HEK293T (cell line): ENCODE measurements around the gene NLRP9.

ENCODE experiments used
- CTCF ChIA-PET: fragments of 350-600 bp; formaldehyde crosslinking; extraction: SDS; loops from one replicate; lab custom pipeline; 2021; ENCODE audit warnings: antibody characterized with exemption, inconsistent platforms; lab: Yijun Ruan, JAX
- POLR2A ChIA-PET: fragments of 350-600 bp; formaldehyde crosslinking; extraction: SDS; loops from one replicate; lab custom pipeline; 2020; ENCODE audit warnings: antibody characterized with exemption, inconsistent platforms; lab: Yijun Ruan, JAX
- DNase-seq: peaks from one replicate; pipeline ENCODE4 v3.0.0; 2012; ENCODE audit warnings: mixed read lengths; ENCODE audit errors: extremely low spot score
- ARNT ChIP-seq: fragments of 450-650 bp; IDR thresholded peaks from 2 replicates; pipeline ENCODE4 v1.6.1; 2017; ENCODE audit warnings: mild to moderate bottlenecking
- BHLHE40 ChIP-seq: fragments of 450-650 bp; IDR thresholded peaks from 2 replicates; pipeline ENCODE4 v1.6.1; 2016; ENCODE audit warnings: mild to moderate bottlenecking, moderate library complexity, borderline replicate concordance
- CTBP1 ChIP-seq: fragments of 450-650 bp; IDR thresholded peaks from 2 replicates; pipeline ENCODE4 v1.6.1; 2016; ENCODE audit warnings: borderline replicate concordance
- ELF4 ChIP-seq: fragments of 450-650 bp; IDR thresholded peaks from 2 replicates; pipeline ENCODE4 v1.6.1; 2017; ENCODE audit warnings: antibody characterized with exemption
- FOXA1 ChIP-seq: fragments of 450-650 bp; IDR thresholded peaks from 2 replicates; pipeline ENCODE4 v1.6.1; 2016; ENCODE audit warnings: mild to moderate bottlenecking
- FOXK2 ChIP-seq: fragments of 450-650 bp; IDR thresholded peaks from 2 replicates; pipeline ENCODE4 v1.6.1; 2016; ENCODE audit warnings: mild to moderate bottlenecking
- FOXM1 ChIP-seq: fragments of 450-650 bp; IDR thresholded peaks from 2 replicates; pipeline ENCODE4 v1.6.1; 2017; ENCODE audit warnings: mild to moderate bottlenecking, borderline replicate concordance
- HDGF ChIP-seq: fragments of 450-650 bp; IDR thresholded peaks from 2 replicates; pipeline ENCODE4 v1.6.1; 2017; ENCODE audit warnings: antibody characterized with exemption, borderline replicate concordance
- L3MBTL2 ChIP-seq: fragments of 450-650 bp; conservative IDR thresholded peaks from 2 replicates; pipeline ENCODE4 v1.6.1; 2016; ENCODE audit warnings: mild to moderate bottlenecking
- LEF1 ChIP-seq: fragments of 450-650 bp; IDR thresholded peaks from 2 replicates; pipeline ENCODE4 v1.6.1; 2017; ENCODE audit warnings: mild to moderate bottlenecking, borderline replicate concordance
- NFRKB ChIP-seq: fragments of 450-650 bp; IDR thresholded peaks from 2 replicates; pipeline ENCODE4 v1.6.1; 2016; ENCODE audit warnings: mild to moderate bottlenecking, moderate library complexity
- SP1 ChIP-seq: fragments of 450-650 bp; IDR thresholded peaks from 2 replicates; pipeline ENCODE4 v1.6.1; 2017
- SUZ12 ChIP-seq: fragments of 450-650 bp; IDR thresholded peaks from 2 replicates; pipeline ENCODE4 v1.6.1; 2016; ENCODE audit warnings: mild to moderate bottlenecking
- TARDBP ChIP-seq: fragments of 450-650 bp; IDR thresholded peaks from 2 replicates; pipeline ENCODE4 v1.6.1; 2016
- ZNF384 ChIP-seq: fragments of 450-650 bp; IDR thresholded peaks from 2 replicates; pipeline ENCODE4 v1.6.1; 2016
- TF ChIP-seq, protein P1 (sequence below): fragments of 450-650 bp; IDR thresholded peaks from 2 replicates; pipeline ENCODE4 v1.6.1; 2016

NLRP9 gene

DNA sequence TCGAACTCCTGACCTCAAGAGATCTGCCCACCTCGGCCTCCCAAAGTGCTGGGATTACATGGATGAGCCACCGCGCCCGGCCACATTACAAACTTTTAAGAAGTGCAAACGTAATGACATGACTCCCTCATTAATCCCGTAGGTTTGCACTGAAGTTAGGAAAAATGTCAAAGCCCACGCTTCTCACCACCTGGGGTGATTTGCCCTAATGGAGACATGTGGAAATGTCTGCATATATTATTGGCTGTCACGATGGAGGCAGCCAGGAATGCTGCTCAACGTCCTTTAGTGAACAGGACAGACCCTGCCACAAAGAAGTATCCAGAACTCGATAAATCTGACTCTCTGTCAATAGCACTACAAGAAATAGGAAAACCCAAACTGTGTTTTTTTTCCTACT lies 21.0 kb downstream of the NLRP9 start:
- POLR2A ChIA-PET: no interaction called here
- CTCF ChIA-PET: no interaction called here

GRCh38 chr19:55716531-55716930 lies 21.7 kb downstream of the NLRP9 start:
- ChIA-PET POLR2A (no interaction called here), CTCF (no interaction called here)
- no peak for DNase-seq
- TF ChIP-seq HDGF (no peak), CTBP1 (no peak), ZNF384 (no peak), SP1 (no peak), LEF1 (no peak), TARDBP (no peak), L3MBTL2 (no peak), ELF4 (no peak)
- TF ChIP-seq, protein P1, sequence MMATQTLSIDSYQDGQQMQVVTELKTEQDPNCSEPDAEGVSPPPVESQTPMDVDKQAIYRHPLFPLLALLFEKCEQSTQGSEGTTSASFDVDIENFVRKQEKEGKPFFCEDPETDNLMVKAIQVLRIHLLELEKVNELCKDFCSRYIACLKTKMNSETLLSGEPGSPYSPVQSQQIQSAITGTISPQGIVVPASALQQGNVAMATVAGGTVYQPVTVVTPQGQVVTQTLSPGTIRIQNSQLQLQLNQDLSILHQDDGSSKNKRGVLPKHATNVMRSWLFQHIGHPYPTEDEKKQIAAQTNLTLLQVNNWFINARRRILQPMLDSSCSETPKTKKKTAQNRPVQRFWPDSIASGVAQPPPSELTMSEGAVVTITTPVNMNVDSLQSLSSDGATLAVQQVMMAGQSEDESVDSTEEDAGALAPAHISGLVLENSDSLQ: no peak

More for the DNA sequence above, 21.0 kb downstream of the NLRP9 start:
- DNase-seq: no peak
- TF ChIP-seq, protein P1: no peak
- no peak for TF ChIP-seq CTBP1
- TF ChIP-seq ELF4: no peak
- no peak for TF ChIP-seq LEF1
- TF ChIP-seq L3MBTL2: no peak
- TF ChIP-seq HDGF: no peak
- no peak for TF ChIP-seq NFRKB

DNA sequence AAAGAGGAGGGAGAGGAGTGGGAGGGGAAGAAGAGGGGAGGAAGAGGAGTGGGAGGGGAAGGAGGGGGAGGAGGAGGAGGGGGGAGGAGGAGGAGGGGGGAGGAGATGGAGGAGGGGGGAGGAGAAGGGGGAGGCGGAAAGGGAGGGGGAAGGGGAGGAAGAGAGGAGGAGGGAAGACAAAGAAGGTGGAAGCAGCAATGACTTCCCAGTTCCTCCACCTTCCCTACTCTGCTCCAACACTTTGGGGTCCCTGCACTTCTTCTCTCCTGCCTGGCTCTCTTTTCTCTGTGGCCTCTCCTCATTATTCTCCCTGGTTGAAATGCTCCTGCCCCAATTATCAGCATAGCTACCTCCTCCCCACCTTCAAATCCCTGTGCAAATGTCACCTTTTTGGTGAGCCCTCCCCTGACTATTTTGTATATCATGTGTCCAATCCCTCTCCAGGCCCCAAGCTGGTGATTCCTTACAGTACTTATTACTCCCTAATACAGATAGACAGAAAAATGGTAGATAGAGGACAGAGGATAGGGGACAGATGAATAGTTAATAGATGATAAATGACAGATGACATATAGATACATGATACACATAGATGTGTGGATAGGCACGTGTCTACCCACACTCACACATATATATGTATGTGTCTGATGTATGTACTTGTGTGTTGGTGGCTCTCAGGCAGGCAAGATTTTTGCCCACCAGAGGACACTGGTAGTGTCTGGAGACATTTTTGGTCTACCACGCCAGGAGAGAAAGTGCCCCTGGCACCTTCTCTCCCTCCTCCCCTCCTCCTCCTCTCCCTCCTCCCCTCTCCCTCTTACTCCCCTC lies 25.2 kb downstream of the NLRP9 start:
- no peak for DNase-seq
- POLR2A ChIA-PET: no interaction called here
- no peak for TF ChIP-seq ELF4
- no peak for TF ChIP-seq NFRKB
- TF ChIP-seq, protein P1: no peak
- no peak for TF ChIP-seq FOXK2
- TF ChIP-seq FOXA1: no peak
- TF ChIP-seq FOXM1: no peak
- CTCF ChIA-PET: no interaction called here

- CTCF ChIA-PET: no interaction called here
- POLR2A ChIA-PET: no interaction called here
- no peak for DNase-seq
- no peak for TF ChIP-seq NFRKB
- TF ChIP-seq L3MBTL2: no peak
- TF ChIP-seq FOXM1: no peak
- no peak for TF ChIP-seq ZNF384
- TF ChIP-seq CTBP1: no peak
- TF ChIP-seq LEF1: no peak
These were observed 26.5 kb downstream of the NLRP9 start for GRCh38 chr19:55711719-55712118.

DNA sequence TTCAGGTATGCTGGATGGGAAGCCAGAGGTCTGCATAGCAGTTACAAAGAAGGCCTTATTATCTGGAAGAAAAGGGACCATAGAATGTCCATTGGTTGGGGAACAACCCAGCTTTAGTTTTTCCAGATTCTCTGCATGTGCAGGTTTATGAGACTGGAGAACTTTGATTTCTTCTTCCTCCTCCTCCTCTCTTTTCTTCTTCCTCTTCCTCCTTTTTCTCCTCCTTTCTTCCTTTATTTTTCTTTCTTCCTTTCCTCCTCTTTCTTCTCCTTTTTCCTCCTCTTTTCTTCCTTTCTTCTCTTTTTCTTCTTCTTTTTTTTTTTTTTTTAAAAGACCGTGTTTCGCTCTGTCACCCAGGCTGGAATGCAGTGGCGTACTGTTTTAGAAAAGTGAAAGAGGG lies 32.2 kb downstream of the NLRP9 start:
- TF ChIP-seq ZNF384 (no peak), L3MBTL2 (no peak), SP1 (no peak), LEF1 (no peak), ELF4 (no peak), TARDBP (no peak), CTBP1 (no peak), BHLHE40 (no peak), SUZ12 (no peak), FOXK2 (no peak), HDGF (no peak), NFRKB (no peak), FOXM1 (no peak), FOXA1 (no peak)
- TF ChIP-seq, protein P1: no peak
- DNase-seq: no peak
- POLR2A ChIA-PET: no interaction called here
- CTCF ChIA-PET: interaction anchor here (0.6 kb wide), 1 partner anchor 1317 kb away, joined by 4 read pairs; no protein-coding TSS in a partner anchor

- DNase-seq: no peak
- POLR2A ChIA-PET: no interaction called here
- TF ChIP-seq SP1 (no peak), FOXM1 (no peak), TARDBP (no peak), ARNT (no peak)
- CTCF ChIA-PET: no interaction called here
These were observed 33.5 kb downstream of the NLRP9 start for GRCh38 chr19:55704494-55705245.
